Measurements from ENCODE around the gene SMAD6.

The SMAD6 gene

DNA sequence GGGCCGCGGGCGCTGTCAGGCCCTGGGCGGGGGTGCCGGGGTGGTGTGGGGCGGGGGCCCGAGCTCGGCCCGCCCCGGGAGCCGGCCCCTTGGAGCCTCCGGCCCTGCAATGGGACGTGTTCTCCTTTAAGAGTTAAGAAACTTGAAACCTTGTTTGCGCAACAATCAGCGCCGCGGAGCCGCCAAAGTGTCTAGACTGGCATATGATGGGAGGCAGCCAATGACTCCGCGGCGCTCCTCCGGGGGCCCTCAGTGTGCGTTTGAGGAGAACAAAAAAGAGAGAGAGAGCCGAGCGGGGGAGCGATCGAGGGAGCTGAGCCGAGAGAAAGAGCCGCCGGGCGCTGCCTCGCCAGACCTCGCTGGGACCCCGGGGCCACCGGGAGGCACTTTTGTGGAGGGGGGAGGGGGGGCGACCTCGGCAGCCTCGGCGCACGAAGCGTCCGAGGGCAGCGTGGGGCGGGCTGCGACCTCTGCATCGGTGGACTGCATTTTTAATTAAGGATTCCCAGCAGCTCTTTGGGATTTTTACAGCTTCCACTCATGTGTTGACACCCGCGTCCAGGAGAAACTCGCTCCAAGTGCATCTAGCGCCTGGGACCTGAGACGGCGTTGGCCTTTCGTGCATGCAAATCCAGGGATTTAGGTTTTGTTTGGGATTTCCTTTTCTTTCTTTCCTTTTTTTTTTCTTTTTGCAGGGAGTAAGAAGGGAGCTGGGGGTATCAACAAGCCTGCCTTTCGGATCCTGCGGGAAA, at the start of gene SMAD6:
TSS of gene SMAD6 (plus strand) at position 202 of the 752 bp plus-strand sequence. CDS start 1,023 bp downstream, outside the sequence.
- DNase-seq: no peak

DNA sequence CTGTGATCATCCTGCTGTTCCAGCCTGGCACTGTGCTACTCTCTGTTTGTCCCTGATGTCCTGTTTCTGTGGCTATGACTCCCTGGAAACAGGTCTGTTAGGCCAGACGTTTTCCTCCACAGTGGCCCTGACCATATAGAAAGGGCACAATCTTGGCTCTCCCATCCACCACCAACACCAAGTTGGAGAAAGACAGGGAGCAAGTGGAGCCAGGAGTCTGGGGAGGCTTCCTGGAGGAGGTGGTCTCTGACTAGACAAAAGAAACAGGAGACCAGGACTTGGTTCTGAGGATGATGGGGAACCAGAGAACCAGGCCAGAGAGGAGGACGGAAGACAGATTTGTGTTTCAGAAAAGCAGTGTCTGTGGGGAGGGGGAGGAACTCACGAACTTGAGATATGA, 49.2 kb upstream of the SMAD6 start:
- no peak for DNase-seq

DNA sequence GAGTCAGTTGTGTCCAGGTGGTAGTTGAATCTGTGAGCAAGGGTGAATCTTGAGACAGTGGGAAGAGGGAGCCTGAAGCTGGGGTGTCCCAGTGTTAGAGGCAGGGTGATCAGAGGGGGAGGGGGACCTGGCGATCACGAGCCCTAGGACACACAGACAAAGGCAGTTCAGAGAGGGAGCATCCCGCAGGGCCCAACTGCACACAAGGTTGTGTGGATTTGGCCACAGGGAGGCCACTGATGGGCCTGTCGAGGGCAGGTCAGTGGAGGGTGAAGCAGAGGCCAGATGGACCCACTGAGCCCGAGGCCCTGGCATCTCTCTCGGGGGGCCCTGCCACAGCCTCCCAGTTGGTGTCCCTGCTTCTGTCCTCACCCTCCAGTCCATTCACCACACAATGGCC, 48.6 kb upstream of the SMAD6 start:
- DNase-seq: no peak

DNA sequence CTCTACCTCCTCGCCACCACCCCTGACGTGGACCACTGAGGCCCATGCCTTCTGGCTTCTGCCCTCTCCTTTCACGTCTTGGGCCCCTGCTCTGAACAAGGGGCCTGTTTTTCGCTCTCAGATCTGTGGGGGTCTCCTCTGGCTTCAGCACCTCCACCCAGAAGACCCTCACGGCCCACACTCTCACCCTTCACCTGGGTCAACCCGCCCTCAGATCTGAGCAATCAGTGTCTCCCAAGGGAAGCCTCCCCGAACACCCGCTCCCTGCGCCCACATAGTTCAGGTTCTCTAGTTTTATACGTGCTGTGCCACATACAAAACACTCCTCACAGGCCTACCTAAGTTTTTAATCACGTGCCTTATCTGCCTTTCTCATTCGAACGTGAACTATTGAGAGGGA, 48.2 kb upstream of the SMAD6 start:
- DNase-seq: no peak

DNA sequence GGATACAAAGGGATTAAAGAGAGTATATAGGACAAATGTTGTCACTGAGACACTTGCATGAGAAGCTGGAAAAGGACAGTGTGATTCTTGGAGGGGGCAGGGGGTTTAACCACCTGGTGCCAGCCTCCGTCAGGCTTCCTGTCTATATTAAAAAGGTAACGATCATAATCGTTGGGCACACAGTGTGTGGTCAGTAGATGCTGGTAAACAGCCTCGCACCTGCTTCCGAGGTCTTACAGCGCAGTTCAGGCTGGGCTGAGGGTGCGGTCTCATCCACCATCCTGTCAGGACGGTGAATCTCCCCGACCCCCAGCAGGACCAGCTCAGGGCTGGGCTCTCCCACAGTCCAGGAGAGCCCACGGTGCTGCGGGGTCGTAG, 47.7 kb upstream of the SMAD6 start:
- no peak for DNase-seq

DNA sequence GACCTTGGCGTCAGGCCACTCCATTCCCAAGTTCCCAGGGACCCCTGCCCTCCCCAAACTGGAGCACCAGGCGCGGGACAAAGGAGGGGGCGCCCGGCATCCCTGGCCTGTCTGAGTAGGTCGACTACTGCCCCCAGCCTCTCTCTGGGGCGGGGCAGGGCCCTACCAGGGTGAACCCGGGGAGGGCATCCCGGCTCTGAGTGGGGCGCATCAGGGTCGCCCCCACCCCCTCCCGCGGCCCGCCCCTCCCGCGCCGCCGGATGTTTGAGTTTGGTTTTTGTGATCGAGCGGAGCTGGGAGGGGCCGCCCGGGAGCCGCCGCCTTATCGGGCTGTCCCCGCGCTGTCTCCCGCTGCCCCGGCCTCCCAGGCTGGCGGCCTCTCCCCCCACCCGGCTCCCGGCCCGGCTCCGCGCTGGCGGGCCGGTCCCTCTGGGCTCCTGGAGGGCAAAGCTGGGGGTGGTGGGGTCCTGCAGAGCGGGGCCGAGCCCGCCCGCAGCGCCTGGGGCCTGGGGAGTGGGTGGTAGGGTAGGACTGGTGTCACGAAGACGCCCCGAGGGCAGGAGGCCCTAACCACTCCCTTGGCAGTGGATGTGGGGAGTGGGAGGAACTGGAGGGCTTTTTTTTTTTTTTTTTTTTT, 47.2 kb upstream of the SMAD6 start:
- DNase-seq: no peak

DNA sequence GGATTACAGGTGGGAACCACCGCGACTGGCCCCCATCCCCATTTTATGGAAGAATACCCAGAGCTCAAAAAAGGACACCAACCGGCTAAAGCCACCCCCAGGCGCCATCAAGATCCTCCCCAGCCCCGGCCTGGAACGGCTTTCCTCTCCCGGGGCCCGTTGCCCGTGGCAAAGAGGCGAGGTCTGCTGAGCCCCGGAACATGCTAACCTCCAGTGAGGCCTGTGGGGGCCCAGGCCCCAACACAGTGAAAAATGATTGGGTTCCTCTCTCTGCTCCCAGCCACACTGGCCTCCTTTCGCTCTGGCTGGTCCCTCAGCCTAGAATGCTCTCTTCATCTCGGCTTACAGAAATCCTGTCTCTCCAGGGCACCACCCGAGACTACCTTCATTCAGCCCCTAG, 46.5 kb upstream of the SMAD6 start:
- DNase-seq: no peak

DNA sequence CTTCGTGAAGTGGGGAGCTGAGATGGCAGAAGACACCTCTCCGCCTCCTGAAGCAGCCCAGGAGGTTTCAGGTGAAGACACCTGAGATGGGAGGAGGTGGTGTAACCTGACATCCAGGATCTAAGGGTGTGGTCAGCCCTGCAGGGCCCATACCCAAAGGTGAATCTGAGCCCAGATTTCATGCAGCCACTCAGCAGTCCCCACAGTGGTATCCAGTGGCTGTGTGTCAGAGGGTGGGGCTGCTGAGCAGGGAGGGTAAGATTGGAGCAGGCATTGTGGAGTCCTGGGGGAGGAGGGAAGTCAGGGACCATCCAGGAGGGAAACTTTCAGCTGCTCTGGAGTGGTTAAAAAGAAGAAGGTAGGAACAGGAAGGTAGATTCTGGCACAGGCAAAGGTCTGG, 46.0 kb upstream of the SMAD6 start:
- no peak for DNase-seq

DNA sequence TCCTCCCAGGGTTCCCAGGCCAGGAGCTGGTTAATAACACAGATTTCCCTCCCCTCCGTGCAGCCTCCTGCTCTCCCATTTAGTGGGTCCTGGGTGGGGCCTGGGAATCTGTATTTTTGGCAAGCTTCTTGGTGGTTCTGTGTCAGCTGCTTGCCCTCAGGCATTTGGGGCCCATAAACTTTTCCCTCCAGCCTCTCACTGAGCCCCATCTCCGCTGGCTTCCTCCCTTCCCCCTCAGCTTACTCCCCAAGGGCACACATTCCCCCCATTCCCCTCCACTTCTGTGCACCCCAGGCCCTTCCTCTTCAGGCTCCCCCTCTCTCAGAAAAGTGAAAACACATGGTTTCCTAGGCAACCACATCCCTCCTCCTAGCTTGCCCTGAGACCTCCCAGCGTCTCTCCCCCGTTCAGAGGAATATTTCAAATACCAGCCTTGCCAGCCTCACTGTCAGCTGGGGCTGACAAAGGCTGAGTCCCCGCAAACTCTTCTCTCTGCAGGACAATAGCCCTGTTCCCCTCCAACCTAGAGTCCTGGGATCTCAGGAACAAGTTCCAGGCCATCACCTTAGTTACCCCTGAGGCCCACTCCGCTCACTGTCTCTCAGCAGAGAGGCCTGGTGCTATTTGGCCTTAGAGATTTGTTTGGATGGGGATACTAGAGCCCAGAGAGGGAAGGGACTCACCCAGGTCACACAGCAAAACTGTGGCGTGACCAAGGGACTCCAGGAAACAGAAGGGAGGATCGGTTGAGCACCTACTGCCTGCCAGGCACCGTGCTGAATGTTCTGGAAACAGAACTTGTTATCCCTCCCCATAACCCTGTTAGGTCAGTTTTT, 44.6 kb upstream of the SMAD6 start:
- no peak for DNase-seq

DNA sequence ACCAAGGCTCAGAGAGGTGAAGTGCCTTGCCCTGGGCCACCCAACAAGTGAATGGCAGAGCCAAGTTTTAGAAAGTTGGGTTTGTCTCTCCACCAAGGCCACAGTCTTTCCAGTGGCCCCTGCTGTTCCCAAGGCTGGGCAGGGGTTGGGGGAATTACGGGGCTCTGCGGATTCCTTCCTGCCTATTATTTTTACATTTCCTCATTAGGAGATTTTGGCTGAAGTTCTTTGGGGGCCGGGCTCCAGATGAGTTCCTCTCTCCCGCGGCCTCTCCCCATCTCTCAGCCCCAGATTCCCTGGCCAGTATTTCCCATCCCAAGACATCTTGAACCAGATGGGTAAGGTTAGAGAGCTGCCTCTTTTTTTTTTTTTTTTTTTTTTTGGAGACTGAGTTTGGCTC, 44.0 kb upstream of the SMAD6 start:
- DNase-seq: no peak

DNA sequence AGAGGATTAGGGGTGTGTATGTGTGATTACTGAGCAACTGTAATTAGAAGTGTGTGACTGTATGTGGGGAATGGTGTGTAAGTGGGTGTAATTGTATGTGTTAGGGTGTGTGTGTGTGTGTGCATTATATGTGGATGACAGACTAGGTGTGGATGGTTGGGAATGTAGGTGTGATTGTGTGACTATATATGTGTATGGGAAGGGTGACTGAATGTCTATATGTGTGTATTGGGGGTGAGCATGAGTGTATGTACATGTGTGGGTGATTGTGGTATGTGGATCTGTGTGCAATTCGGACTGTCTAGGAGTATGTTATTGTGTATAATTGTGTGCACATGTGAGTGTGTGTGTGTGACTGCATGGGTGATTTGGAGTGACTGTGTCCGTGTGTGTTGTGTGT, 43.2 kb upstream of the SMAD6 start:
- DNase-seq: no peak

DNA sequence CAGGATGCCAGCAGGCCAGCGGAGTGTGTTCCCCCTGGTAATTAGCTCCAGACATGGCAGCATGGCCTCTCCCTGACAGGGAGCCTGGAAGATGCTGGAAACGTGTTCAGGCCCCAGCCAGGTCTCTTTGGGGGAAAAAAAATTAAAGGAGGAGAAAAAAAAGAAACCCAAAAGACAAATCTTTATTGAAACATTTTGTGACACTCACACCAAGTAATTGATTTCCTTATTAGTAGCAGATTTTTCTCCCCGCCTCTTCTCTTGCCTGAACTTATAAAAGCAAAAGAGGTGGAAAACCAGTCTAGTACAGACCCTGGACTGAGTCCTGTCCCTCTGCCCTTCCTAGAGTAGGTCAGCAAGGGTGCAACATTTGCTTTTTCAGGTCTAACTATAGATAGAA, 42.7 kb upstream of the SMAD6 start:
- no peak for DNase-seq

DNA sequence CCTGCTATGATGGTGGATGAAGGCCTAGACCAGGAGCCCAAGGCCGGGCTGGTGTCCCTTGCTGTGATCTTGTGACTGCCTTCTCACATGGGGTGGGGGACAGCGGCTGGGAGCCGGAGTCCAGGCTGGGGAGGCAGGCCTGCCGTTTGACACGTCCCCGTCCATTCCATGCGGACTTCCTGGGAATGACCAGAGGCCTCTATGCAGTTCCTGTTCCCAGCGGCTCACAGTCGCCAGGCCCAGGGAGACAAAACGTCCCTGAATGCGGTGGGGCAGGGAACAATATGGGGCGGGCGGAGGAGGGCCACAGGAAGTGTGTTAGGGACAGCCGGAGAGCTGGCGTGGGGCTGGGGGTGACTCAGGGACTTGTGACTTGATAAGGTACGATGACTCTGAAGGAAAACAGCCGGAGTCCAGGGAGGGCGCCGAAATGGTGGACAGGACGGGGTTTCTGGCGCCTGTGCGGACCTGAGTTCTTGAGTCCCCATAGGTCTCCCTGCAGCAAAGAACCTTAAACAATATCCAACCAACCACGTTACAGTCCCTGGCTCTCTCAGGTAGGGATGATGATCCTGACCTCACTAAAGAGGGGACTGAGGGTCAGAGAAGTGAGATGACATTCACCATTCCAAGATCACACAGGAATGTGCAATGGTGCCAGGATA, 40.5 kb upstream of the SMAD6 start:
- no peak for DNase-seq

DNA sequence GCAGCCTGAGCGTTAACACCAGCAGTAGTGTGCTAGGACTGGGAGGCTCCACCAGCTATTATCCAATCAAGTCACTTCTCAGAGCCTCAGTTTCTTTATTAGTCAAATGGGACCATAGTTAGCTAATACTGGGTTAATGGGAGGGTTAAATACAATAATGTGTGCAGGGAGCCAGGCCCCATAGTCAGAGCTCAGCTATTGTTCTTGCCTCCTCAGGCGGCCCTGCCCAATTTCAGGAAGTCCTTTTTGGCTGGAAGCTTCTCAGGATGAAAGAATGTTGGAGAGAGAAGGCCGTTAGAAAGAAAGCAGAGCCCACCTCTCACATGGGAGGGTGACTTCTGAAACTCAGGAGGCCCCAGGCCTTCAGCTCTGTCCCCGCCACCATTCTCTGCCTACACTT, 39.5 kb upstream of the SMAD6 start:
- DNase-seq: no peak

DNA sequence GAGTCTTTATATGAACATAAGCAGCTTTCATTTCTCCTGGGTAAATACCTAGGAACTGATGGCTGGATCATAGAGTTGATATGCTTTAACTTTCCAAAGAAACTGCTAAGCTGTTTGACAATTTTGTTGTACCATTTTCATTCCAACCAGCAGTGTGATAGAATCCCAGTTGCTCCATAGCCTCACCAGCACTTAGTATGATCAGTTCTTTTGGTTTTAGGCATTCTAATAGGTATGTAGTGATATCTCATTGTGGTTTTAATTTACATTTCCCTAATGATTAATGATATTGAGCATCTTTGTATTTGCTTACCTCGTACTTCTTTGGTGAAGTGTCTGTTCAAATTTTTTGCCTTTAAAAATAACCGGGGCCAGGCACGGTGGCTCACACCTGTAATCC, 38.4 kb upstream of the SMAD6 start:
- DNase-seq: no peak

DNA sequence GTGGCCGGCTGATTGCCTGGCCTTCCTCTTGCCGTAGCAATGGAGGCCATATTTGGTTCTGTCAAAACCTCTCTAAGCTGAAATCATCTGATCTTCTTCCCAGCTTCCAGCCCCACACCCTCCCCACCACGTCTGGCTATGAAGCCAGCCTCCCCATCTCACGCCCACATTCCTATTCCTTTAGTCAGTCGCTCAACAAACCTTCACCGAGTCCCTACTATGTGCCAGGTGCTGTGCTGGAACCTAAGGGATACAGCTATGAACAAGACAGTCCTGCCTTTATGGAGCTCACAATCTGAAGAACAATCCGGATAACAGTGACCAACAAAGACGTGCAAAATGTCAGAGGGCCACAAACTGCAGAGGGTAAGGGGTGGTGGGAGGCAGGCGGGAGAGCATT, 31.9 kb upstream of the SMAD6 start:
- DNase-seq: no peak

DNA sequence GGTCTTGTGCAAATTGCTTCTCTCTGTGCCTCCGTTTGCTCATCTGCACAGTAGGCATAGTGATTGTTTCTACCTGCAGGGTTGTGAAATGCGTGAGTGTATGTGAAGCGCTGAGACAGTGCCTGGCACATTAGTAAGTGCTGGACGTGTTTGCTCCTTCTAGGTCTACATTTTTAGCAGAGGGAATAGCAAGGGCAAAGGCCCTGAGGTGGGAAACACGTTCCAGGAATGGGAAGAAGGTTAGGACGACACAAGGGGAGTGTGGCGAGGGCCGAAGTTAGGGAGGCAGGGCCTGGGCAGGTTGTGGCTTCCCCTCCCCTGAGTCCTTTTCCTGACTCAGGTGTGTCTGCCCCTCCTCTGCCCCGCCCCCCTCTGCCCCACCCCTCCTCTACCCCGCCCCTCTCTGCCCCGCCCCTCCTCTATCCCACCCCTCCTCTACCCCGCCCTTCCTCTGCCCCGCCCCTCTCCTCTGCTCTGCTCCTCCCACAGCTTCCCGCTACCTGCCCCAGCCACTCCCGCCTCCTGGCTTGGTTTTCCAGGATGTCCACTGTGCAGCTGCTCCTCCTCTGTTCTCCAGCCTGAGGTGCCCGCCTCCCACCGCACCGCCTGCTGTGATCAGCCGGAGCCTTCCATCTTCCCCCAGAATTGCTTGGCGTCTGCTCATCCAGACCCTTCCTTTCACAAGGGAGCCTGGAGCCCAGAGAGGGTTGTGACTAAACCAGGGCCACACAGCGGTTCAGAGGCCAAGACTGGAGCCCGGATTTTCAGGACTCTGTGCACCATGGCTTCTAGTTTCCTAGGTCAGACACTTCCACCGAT, 31.1 kb upstream of the SMAD6 start:
- no peak for DNase-seq

DNA sequence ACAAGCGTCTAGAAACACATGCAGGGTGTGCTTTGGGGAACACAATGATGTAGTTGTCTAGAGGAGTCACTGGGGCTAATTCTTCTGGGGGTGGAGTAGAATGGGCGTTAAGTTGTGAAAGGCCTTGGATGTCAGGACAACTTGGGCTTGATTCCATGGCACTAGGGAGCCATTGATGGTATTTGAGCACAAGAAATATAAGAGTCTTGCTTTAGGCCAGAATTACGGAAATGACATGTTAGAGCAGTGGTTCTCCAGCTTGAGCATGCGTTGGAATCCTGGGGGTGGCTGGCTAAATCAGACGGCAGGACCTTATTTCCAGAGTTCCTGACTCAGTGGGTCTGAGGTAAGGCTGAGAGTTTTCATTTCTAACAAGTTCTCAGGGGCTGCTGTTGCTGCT, 29.2 kb upstream of the SMAD6 start:
- no peak for DNase-seq

DNA sequence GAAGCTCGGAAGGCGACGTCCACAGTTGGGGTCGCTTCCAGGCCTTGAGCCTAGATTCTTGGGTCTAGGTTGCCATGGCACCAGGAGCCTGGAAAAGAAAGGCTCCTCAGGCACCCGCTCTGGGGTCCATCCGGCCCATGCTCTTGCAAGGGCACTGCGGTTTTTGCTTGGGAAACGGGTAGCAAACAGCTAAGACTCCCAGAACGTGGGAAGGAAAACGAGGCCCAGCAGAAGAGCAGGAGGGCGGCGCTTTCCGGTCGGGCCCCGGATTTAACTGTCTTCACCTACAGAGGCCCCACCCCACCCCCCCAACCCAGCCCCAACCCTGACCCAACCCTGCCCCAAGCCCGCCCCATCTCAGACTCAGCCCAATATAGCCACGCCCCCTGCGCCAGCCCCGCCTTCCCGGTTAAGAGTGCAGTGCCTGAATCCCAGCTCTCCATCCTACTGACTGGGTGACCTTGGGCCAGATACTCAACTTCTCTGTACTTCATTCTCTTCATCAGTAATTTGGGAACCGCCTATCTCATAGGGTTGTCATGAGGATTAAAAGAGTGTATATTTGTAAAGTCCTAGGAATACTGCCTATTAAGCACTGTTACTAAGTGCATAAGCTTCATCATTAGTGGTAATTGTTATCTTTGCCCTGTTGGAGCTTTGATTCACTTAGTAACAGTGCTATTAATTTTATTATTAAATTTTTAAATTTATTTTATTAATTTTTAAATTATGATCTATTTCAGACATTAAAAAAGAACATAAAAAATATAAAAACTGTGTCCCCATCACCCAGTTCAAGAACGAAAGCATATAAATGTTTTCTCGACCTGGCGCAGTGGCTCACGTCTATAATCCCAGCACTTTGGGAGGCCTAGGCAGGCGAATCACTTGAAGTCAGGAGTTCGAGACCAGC, 28.4 kb upstream of the SMAD6 start:
- no peak for DNase-seq

DNA sequence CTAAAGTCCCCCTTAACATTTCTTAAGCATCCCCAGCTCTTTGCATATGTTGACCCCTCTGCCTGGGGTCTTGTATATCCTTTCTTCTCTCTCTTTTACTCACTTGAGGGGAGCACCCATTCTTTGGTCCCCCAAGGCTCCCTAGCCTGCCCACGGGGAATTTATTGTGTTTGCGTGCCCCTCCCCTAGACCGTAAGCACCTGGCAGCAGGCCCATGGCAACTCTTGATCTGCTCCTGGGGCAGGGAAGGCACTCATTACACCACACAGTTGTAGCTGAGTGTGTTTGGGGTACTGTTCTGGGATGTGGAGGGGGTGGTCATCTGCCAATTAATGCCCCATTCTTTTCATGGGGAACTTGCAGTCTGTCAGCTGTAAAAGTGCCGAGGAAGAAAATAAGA, 27.3 kb upstream of the SMAD6 start:
- DNase-seq: no peak

DNA sequence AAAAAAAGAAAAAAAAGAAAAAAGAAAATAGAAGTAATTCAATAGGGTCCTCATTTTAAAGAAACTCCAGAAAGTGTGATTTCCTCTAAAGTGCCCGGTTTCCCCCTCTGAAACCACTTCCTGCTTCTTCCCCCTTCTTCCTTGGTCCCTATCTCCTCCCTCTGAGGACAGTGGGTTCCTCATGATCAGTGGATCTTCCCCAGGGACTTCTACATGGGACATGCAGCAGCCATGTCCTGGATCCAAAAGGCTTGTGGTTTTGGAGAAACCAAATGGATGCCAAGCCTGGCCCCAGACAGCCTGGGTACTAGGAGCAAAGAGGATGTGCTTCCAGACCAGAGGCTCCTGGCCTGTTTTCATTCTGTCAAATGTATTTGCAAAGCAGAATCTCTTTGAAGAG, 26.6 kb upstream of the SMAD6 start:
- DNase-seq: no peak

Measured in cortex of kidney (tissue), 1 donor.